ENCODE results near the gene MED12. TPM values are rescaled to one million over a fixed set of nuclear protein-coding genes. Genes with fewer than 3 reads are reported as not detected.
A peak's percentile ranks its signal among the peaks of the same experiment; 100 is the strongest.

The MED12 gene
- total and polyA plus RNA-seq, 8 donors, result 37.0 to 67.4 (median 60.3) TPM

DNA sequence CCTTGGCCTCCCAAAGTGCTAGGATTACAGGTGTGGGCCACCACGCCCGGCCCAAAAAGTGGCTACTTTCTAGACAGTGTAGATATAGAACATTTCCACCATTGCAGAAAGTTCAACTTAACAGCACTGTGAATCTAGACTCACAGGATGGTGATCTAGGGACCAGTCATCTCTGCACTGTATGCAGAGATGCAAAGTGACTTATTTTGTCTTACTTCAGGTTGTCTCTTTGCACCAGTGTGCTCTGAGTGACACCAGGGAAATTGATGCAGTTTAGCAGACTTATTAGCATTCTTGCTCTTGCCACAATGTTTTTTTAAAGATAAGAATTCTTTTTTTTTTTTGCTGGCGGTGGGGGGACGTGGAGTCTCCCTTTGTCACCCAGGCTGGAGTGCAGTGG lies 35.6 kb upstream of the MED12 start:
- no peaks in the 10 kb centered on the region for H3K4me1 ChIP-seq
- H3K27ac ChIP-seq, result no peak overlapping the region
- DNase-seq, result no peak
- no peak for ATAC-seq
- no peaks in the 10 kb centered on the region for H3K36me3 ChIP-seq
- no peak overlapping the region for H3K4me3 ChIP-seq
- intact Hi-C loops (cut with DNase I), result no loop called here
- no peak for TF ChIP-seq CTCF (IDR thresholded peaks at IDR 0.05)
- H3K9me3 ChIP-seq, result no peaks in the 10 kb centered on the region
- H3K27me3 ChIP-seq, result no peaks in the 10 kb centered on the region

DNA sequence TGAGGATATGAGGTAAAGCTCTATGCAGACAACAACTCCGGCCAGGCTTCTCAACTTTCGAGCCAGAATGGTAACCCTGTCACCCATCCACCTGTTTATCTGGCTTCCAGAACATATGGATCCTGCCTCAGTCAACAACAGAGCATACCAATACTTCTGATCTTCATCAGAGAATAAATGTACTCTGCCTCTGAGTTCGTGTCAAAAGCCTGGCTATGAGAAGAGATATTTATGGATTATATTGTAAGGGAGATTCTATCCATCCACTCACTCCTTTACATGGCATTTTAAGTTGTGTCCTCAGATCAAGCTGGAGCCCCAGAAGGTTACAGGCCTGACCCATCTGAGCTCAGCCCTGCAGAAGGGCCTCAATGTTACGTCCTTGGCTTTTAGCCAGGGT lies 32.5 kb upstream of the MED12 start:
- Histone ChIP-seq H3K4me3 (no peak overlapping the region), H3K36me3 (no peaks in the 10 kb centered on the region), H3K4me1 (no peaks in the 10 kb centered on the region), H3K27ac (no peak overlapping the region), H3K9me3 (no peaks in the 10 kb centered on the region), H3K27me3 (no peaks in the 10 kb centered on the region)
- intact Hi-C loops (cut with DNase I), result no loop called here
- TF ChIP-seq CTCF (IDR thresholded peaks at IDR 0.05), result no peak
- ATAC-seq (no peak), DNase-seq (no peak)

DNA sequence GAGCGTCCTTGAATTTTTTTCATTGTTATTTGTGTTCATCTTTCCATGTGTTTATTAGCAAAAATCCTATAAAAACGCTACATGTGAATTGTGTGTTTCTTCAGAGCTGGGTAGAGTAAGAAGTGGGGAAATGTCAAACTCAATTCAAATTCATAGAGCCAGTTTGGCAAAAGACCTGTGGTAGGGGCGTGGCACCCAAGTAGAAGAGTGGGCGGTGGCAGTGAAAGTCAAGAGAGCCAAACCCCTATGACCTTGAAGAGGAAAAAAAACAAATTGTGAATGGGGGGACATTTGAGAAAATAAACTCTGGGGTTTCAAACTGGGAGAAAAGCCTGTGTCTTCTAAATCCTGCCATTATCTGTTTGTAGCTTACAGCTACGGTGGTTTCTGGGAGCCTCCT lies 27.1 kb upstream of the MED12 start:
- H3K27ac ChIP-seq, result no peak overlapping the region
- DNase-seq (no peak), ATAC-seq (no peak)
- no peaks in the 10 kb centered on the region for H3K4me1 ChIP-seq
- no peaks in the 10 kb centered on the region for H3K9me3 ChIP-seq
- intact Hi-C loops (cut with DNase I), result no loop called here
- H3K27me3 ChIP-seq, result no peaks in the 10 kb centered on the region
- no peak for TF ChIP-seq CTCF (IDR thresholded peaks at IDR 0.05)
- H3K4me3 ChIP-seq, result no peak overlapping the region
- H3K36me3 ChIP-seq, result no peaks in the 10 kb centered on the region

DNA sequence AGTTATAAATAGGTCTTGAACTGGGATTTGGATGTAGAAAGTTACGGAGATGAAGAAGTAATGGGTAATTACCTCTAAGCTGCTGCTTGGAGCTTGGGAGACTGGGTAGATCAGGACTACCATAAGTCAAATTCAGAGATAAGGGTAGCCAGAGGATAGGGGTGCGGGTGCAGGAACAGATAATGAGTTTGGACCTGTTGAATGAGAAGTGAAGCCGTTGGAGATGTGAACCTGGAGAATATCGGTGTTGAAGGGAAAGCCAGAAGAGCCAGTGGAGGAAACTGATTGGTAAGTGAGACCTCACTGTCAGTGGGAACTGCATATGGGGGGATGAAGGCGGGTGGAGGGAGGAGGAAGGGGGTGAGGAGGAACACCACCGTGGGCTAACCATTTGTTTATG lies 23.4 kb upstream of the MED12 start:
- Histone ChIP-seq H3K36me3 (no peaks in the 10 kb centered on the region), H3K4me3 (peak overlapping the region; percentile 31 to 56)

GRCh38 chrX:71095555-71095980 lies 22.8 kb upstream of the MED12 start, which contains the start of gene FOXO4:
TSS of gene FOXO4 (plus strand) at chrX:71095851. CDS start at chrX:71096529, 678 bp downstream.
- H3K27me3 ChIP-seq, result no peaks in the 10 kb centered on the region
- no peaks in the 10 kb centered on the region for H3K9me3 ChIP-seq
- ATAC-seq (peak; percentile 96), DNase-seq (peak; percentile 77 to 94 (median 94))
- no peak for TF ChIP-seq CTCF (IDR thresholded peaks at IDR 0.05)
- H3K36me3 ChIP-seq, result no peaks in the 10 kb centered on the region
- H3K27ac ChIP-seq, result peak within 1 kb of the TSS in 1 of 2 donors; percentile 57
- H3K4me1 ChIP-seq, result peaks cover 0 to 23% of the 10 kb centered on the region in 2 donors
- intact Hi-C loops (cut with DNase I), result no loop called here
- H3K4me3 ChIP-seq, result peak within 1 kb of the TSS; percentile 40 to 56

More for the DNA sequence above, 23.4 kb upstream of the MED12 start:
- no peaks in the 10 kb centered on the region for H3K27me3 ChIP-seq
- ATAC-seq, result no peak
- DNase-seq, result no peak
- intact Hi-C loops (cut with DNase I), result no loop called here
- H3K9me3 ChIP-seq, result no peaks in the 10 kb centered on the region
- H3K4me1 ChIP-seq, result peaks cover 0 to 23% of the 10 kb centered on the region in 2 donors
- H3K27ac ChIP-seq, result no peak overlapping the region
- TF ChIP-seq CTCF (IDR thresholded peaks at IDR 0.05), result no peak
